ENCODE measurements around the gene TM4SF4. TPM values are rescaled to one million over a fixed set of nuclear protein-coding genes. Genes with fewer than 3 reads are reported as not detected.
A peak's percentile ranks its signal among the peaks of the same experiment; 100 is the strongest.

TM4SF4 gene
- total RNA-seq, 1 donor from 2014 or later = not detected

- no peak for DNase-seq
These were observed 19.1 kb upstream of the TM4SF4 start for GRCh38 chr3:149455366-149455765.

GRCh38 chr3:149455989-149456388 lies 18.5 kb upstream of the TM4SF4 start:
- DNase-seq = no peak

- no peak for DNase-seq
These were observed 14.9 kb upstream of the TM4SF4 start for GRCh38 chr3:149459491-149460059.

GRCh38 chr3:149460117-149460516 lies 14.4 kb upstream of the TM4SF4 start:
- DNase-seq = no peak

- DNase-seq = no peak
These were observed 12.4 kb upstream of the TM4SF4 start for GRCh38 chr3:149462051-149462450.

GRCh38 chr3:149462581-149463011 lies 11.9 kb upstream of the TM4SF4 start:
- no peak for DNase-seq

GRCh38 chr3:149463921-149464320 lies 10.6 kb upstream of the TM4SF4 start:
- DNase-seq = no peak

GRCh38 chr3:149464542-149465328 lies 9.8 kb upstream of the TM4SF4 start:
- no peak for DNase-seq

- no peak for DNase-seq
These were observed 9.1 kb upstream of the TM4SF4 start for GRCh38 chr3:149465351-149465883.

GRCh38 chr3:149466192-149466591 lies 8.3 kb upstream of the TM4SF4 start:
- no peak for DNase-seq

GRCh38 chr3:149468504-149469212 lies 5.8 kb upstream of the TM4SF4 start:
- no peak for DNase-seq

GRCh38 chr3:149470381-149470780 lies 4.1 kb upstream of the TM4SF4 start:
- DNase-seq = no peak

GRCh38 chr3:149472030-149472797 lies 2.3 kb upstream of the TM4SF4 start:
- no peak for DNase-seq

- DNase-seq = peak; percentile 18
These were observed 894 bp upstream of the TM4SF4 start for GRCh38 chr3:149473357-149474249.

- no peak for DNase-seq
These were observed 1.1 kb downstream of the TM4SF4 start for GRCh38 chr3:149475451-149476060.

GRCh38 chr3:149476225-149476624 lies 1.7 kb downstream of the TM4SF4 start:
- no peak for DNase-seq

- no peak for DNase-seq
These were observed 5.3 kb downstream of the TM4SF4 start for GRCh38 chr3:149479621-149480325.

- DNase-seq = peak; percentile 26
These were observed 6.0 kb downstream of the TM4SF4 start for GRCh38 chr3:149480326-149481017.

GRCh38 chr3:149481056-149481455 lies 6.6 kb downstream of the TM4SF4 start:
- DNase-seq = no peak
